HepG2 (cell line): ENCODE data around the gene MED22. TPM values are rescaled to one million over a fixed set of nuclear protein-coding genes. Genes with fewer than 3 reads are reported as not detected.
A peak's percentile ranks its signal among the peaks of the same experiment; 100 is the strongest.

ENCODE experiments used
- ARID4A ChIP-seq: sonication (generic); formaldehyde crosslinking; IDR thresholded peaks from 2 replicates; pipeline ENCODE4 v1.5.0; 2020; ENCODE audit warnings: mild to moderate bottlenecking, missing genetic modification reagents, borderline replicate concordance
- CTCF ChIP-seq: sonication (generic); formaldehyde crosslinking; IDR thresholded peaks from 2 replicates; pipeline ENCODE4 v1.5.0; 2020; ENCODE audit warnings: mild to moderate bottlenecking, missing genetic modification reagents, moderate library complexity
- MNT ChIP-seq: fragments of 450-650 bp; IDR thresholded peaks from 2 replicates; pipeline ENCODE4 v1.6.1; 2016
- MXD4 ChIP-seq: IDR thresholded peaks from 2 replicates; pipeline ENCODE4 v1.6.1; 2016; ENCODE audit warnings: mild to moderate bottlenecking, missing biosample characterization, missing genetic modification reagents
- MXI1 ChIP-seq: IDR thresholded peaks from 3 replicates; pipeline ENCODE4 v1.6.1; 2012; ENCODE audit warnings: low read depth, low read length, inconsistent platforms, borderline replicate concordance
- SOX6 ChIP-seq, 2 experiments: fragments of 450-650 bp in 1 of 2; sonication (generic) in 1 of 2; formaldehyde crosslinking in 1 of 2; IDR thresholded peaks; 2 replicates each; pipeline versions ENCODE4 v1.4.0 to v1.6.1; 2017 to 2020; ENCODE audit warnings: antibody characterized with exemption in 1 of 2, mild to moderate bottlenecking in 1 of 2, missing genetic modification reagents in 1 of 2
- ZFP90 ChIP-seq: sonication (generic); formaldehyde crosslinking; IDR thresholded peaks from 2 replicates; pipeline ENCODE4 v1.8.0; 2022; ENCODE audit warnings: missing genetic modification reagents, mild to moderate bottlenecking, inconsistent platforms, borderline replicate concordance
- ZFX ChIP-seq: sonication (generic); formaldehyde crosslinking; IDR thresholded peaks from 2 replicates; pipeline ENCODE4 v1.4.0; 2020; ENCODE audit warnings: mild to moderate bottlenecking, low read depth, missing genetic modification reagents, moderate library complexity
- ZMAT3 ChIP-seq: sonication (generic); formaldehyde crosslinking; conservative IDR thresholded peaks from 2 replicates; pipeline ENCODE4 v1.7.0; 2021; ENCODE audit warnings: missing genetic modification reagents
- ZMYM3 ChIP-seq: sonication (generic); formaldehyde crosslinking; IDR thresholded peaks from 2 replicates; pipeline ENCODE4 v1.5.1; 2020; ENCODE audit warnings: mild to moderate bottlenecking, missing genetic modification reagents
- ZNF138 ChIP-seq: sonication (generic); formaldehyde crosslinking; IDR thresholded peaks from 2 replicates; pipeline ENCODE4 v1.5.0; 2020; ENCODE audit warnings: mild to moderate bottlenecking, low read depth, missing genetic modification reagents
- ZNF142 ChIP-seq: sonication (generic); formaldehyde crosslinking; IDR thresholded peaks from 2 replicates; pipeline ENCODE4 v1.4.0; 2020; ENCODE audit warnings: missing genetic modification reagents
- ZNF253 ChIP-seq: sonication (generic); formaldehyde crosslinking; IDR thresholded peaks from 2 replicates; pipeline ENCODE4 v1.8.0; 2022; ENCODE audit warnings: mild to moderate bottlenecking, missing genetic modification reagents, borderline replicate concordance
- ZSCAN31 ChIP-seq: sonication (generic); formaldehyde crosslinking; IDR thresholded peaks from 2 replicates; pipeline ENCODE4 v1.5.0; 2020; ENCODE audit warnings: low read depth, mild to moderate bottlenecking, missing genetic modification reagents
- polyA plus RNA-seq, 8 experiments: library from polyadenylated mRNA; depleted of rRNA in 3 of 8; stranded (reverse) in 7 of 8; unstranded in 1 of 8; fragments of >200 nt; fragmentation: Illumina TruSeq in 4 of 8; extraction: Trizol in 4 of 8; gene quantifications; 2 replicates each; pipeline versions ENCODE4 v1.2.1 to v1.2.3, GENCODE V29; 2011 to 2016; ENCODE audit warnings: low read depth in 4 of 8, missing spikeins in 1 of 8, mixed read lengths in 1 of 8; ENCODE audit not compliant: insufficient read depth in 1 of 8
- total RNA-seq, 5 experiments: library from RNA; depleted of rRNA; stranded (reverse); fragments of >200 nt; fragmentation: Illumina TruSeq; extraction: Trizol; gene quantifications; 2 replicates each; pipeline ENCODE4 v1.2.3, GENCODE V29; 2016; ENCODE audit warnings: low read depth in 1 of 5

The MED22 gene
- total and polyA plus RNA-seq, 2 of the 13 experiments (the other 11 are each of a cell fraction or from before 2014, with no cell fraction given) = 15.8 to 22.1 TPM

- TF ChIP-seq MNT (0 out of 2 replicates have a peak, but pooled peaks have one; percentile 17), ZNF138 (CRISPR knock-in tag) (no peak), ZFX (CRISPR knock-in tag) (peak; percentile 43), ZMAT3 (CRISPR knock-in tag) (0 out of 2 replicates have a peak, but pooled peaks have one; percentile 40), MXD4 (CRISPR knock-in tag) (peak; percentile 81), ZFP90 (CRISPR knock-in tag) (peak; percentile 62; the same call in 1 of the 2 replicates), SOX6 (IDR thresholded peaks at IDR 0.05) (no peak), SOX6 (CRISPR knock-in tag; IDR thresholded peaks at IDR 0.05) (no peak; the same call in 1 of the 2 replicates), ARID4A (CRISPR knock-in tag) (peak; percentile 87), MXI1 (peak; percentile 66; the same call in 1 of the 3 replicates), ZNF253 (no peak), ZSCAN31 (0 out of 2 replicates have a peak, but pooled peaks have one; percentile 54), ZNF142 (CRISPR knock-in tag) (0 out of 2 replicates have a peak, but pooled peaks have one; percentile 40), CTCF (CRISPR knock-in tag) (peak; percentile 48), ZMYM3 (no peak)
These were observed 8.6 kb upstream of the MED22 start, which contains the start of the genes SURF1 and SURF2 (continued) for GRCh38 chr9:133356391-133357091.
